ENCODE measurements around the gene ZNF132.
"Not testable (repeated sequence)": the region's sequence is repeated elsewhere in the genome, so short reads cannot be mapped to it uniquely, and the experiment has no call there.

ZNF132 gene

DNA sequence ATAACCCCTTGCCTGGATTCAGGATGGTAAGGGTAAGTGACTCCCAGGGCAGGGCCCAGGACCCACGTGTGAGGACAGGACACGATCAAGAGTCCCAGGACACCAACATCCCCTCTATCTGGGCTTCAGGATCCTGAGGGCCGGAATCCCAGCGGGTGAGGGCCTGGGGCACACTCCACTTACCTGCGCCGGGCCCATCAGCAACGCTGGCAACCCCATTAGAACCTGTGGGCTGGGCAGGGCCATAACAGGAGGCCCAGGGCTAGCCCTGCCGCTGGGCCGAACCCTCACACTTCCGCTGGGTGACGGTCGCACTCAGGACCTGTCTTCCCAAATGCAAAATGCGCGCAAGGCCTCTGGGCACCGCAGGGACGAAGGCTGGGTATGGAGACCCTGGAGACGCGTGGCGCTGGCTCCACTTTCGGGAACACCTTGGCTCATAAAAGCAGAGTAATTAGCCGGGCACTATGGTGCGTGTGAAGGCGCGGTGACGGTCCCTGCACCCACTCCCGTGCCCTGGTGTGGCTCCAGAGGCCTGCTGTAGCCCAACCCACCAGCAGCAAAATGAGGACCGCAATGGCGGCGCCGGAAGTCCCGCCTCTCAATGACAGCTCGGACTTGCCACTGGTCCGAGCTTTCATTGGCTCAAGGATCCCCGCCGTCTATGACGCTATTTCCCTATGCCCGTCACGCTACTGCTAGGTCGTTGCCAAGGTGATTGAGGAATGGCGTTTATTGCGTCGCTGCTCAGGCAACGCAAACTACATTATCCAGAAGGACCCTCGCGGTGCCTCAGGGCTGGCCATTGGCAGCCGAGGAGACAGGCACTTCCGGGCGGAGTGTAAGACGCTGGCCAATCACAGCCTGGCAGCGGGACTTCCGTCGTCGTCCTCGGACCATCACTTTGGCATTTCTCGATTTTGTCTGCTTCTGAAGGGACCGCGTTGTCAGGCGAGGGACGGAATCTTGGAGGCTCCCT lies at the start of gene ZNF132:
Gene ZNF132, minus strand, starts transcription at position 578 of the 979 bp plus-strand sequence. Its CDS starts 332 bp downstream, at position 246.
- DNase-seq = peak; percentile 97

DNA sequence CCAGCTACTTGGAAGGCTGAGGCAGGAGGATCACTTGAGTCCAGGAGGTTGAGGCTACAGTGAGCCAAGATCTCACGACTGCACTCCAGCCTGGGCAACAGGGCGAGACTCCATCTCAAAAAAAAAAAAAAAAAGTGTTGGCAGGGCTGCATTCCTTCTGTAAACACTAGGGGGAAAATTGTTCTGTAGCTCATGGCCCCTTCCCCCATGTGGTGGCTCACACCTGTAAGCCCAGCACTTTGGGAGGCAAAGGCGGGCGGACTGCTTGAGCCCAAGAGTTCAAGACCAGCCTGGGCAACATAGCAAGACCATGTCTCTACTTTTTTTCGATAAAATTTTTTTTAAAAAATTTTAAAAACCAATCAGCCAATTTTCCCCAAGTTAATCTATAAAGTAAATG lies 44.4 kb upstream of the ZNF132 start:
- not testable (repeated sequence) for DNase-seq

DNA sequence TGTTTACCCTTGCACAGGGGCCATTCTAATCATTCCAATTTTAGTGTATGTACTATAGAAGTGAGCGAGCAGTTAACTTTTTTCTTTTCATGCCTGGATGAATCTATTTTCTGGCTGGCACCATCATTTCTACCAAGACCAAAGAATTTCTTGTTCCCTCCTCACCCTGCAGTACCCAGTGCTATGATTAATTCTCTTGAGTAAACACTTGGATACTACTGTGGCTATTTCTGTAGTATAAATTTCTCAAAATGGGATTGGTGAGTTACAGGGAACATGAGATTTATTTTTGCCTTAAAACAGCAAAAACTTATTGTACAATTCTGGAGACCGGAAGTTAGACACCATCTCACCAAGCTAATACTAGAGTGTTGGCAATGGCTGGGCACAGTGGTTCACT lies 43.8 kb upstream of the ZNF132 start:
- DNase-seq = no peak

DNA sequence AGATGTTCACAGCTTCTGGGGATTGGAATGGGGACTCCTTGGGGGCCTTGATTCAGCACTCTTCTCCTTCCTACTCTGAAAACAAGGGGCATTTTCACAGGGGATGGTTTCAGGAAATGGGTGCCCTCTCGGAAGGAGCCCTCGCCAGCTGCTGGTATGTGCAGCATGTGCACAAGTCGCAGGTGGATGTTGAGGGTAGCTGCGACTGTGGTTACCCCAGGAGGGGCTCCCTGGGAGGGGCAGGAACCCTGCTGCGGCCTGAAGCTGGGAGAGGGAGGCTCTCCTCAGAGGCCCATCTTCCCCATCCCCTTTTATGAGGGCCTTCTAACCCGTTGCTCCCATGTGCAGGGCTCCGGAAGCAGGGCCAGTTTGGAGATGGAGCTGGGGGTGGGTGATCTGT lies 42.4 kb upstream of the ZNF132 start:
- DNase-seq = no peak

DNA sequence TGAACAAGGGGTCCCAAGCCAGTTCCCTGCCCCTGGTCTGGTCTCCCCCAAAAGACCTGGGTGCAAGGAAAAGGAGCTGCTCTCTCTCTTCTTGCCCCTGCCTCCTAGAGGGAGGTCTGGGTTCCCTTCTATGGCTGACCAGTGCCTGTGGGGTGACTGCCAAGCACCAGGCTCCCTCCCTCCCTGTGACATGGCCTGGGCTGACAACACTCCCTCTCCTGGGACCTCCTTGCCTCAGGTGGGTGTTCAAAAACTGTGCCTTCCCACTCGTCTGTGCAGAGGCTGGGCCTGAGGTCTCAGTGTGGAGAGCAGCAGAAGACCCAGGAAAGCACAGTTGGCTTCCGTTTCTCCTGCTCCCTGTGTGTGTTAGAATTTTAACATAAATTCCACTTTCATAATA lies 40.9 kb upstream of the ZNF132 start:
- no peak for DNase-seq

DNA sequence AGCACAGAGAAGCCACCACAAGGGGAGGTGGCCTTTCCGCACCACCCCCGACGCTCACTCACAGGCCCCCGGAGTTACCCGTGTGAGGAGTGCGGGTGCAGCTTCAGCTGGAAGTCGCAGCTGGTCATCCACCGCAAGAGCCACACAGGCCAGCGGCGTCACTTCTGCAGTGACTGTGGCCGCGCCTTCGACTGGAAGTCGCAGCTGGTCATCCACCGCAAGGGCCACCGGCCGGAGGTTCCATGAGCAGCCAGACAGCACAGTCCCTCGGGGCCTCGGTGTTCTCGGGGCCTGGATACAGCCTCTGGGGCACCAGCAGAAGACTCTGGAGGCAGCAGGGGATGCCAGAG lies 40.5 kb upstream of the ZNF132 start:
- DNase-seq = no peak

DNA sequence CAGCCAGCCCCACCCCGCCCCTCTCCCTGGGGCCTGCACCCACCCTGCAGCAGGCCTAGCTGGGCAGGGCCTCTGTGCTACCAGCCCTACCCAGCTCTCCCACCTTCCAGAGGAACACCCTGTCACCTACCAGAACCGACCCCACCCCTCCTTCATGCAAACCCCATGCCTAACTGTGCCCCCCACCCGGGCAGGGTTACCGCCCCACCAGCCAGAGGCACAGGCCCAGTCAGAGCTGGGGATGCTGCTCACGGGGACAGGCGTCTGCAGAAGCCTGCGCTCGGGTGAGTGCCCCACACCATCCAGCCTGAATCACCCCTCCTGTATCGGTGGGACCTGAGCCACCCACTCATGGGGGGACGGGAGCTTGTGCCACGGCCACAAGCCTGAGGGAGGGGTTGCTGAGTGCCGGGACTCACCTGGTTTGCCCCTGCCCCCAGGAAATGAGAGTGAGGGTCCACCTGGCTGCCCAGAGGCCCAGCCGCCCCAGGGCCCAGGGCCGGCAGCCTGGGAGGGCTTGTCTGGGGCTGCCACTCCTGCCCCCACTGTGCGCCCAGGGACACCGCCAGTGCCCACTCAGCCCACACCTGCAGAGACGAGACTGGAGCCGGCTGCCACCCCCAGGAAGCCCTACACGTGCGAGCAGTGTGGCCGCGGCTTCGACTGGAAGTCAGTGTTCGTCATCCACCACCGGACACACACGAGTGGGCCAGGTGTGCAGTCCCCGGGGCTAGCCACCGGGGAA lies 40.0 kb upstream of the ZNF132 start:
- no peak for DNase-seq

DNA sequence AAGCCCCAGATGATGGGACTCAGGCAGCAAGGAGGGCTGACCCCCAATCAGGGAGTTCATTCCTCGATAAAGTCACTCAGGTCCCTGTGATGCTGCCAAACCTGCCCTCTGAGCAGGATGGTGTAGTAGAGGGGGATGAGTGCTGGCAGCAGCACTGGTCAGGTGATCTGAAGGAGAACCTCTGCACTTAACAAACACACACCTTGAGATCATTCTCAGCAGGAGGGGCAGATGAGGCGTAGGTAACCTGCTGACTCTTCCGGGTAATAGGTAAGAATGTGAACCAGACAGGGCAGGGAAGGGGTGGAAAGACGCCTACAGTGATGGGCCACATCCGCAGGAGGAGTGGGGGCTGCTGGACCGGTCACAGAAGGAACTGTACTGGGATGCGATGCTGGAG lies 39.4 kb upstream of the ZNF132 start:
- DNase-seq = no peak

DNA sequence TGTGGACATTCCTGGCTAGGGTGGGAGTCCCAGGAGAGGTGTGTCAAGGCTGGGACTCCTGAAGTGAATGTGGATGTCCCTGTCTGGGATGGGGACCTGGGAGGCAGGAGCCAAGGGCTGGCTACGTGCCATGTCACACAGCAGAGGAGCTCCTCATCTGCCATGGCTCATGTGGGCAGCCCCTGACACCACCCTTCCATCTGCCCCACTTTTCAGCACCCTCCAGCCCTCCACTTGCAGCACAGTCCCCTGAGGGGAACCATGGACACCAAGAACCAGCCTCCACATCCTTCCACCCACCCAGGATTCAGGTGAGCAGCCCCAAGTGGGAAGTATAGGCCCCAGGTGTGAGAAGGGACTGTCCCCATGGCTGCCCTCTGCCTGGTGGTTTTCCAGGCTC lies 37.9 kb upstream of the ZNF132 start:
- DNase-seq = no peak

DNA sequence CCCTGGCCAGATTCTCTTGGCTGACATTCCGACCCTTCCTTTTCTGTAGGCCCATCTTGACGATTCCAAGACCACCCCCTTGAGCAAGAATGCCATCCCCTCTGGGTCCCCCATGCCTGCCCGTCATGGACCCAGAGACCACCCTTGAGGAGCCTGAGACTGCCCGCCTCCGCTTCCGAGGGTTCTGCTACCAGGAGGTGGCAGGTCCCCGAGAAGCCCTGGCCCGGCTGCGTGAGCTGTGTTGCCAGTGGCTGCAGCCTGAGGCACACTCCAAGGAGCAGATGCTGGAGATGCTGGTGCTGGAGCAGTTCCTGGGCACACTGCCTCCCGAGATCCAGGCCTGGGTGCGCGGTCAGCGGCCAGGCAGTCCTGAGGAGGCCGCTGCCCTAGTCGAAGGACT lies 37.2 kb upstream of the ZNF132 start:
- DNase-seq = no peak

DNA sequence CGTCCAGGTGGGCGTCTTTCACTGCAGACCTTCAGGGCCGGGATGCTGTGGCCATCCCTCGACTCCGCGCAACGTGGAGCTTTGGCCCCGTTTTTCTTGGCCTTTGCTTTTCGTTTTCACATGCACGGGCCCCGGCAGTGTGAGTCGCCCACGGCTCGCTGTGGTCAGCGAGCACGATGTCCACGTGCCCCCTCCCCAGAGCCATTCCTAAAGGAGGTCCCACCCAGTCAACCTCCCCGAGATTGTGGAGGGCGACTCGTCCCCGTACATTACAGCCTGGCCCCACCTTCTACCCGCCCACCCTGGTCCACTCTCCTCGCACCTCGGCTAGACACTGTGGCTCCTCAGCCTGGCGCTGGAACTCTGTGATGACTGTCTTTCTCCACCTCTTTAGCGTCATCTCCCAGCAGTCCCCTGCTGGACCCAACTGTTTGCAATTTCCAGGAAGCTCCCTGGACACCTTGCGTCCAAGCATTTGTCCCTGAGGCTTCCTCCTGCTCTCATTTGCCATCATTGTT lies 36.6 kb upstream of the ZNF132 start:
- DNase-seq = no peak

DNA sequence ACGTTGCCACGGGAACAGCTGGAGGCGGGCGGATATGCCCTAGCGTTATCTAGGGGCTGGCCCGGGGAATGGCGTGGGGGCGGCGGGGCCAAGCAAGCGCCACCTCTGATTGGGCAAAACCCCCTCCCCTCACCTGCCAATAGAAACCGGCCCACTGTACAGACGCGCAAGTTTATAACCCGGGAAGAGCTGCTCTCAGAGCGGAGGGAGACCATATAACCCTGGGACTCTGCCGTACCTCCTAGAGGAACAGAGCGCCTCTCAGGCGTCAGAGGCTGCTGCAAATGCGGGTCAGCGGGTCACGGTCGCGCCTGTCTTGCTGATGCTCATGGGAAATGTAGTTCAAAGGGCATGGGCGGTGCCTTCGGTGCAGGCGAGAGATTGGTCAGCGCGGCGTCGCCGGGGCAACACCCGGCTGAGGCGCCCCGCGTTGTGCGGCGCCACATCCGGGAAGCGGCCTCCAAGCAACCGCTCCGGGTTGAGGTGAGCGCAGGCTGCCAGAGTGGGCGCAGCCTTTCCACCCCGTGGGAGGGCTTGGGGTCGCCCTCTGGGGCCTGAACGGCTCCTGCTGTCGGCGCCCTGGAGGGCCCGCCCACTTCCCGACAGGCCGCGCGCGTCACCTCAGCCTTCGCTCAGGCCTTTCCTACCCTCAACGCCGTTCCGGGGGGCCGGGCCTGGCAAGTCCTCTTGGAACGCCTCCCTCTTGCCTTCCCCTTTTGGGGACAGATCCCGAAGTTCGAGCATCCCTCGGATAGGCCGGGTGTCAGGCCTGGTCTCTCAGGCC lies 36.0 kb upstream of the ZNF132 start, which contains the start of gene ZNF446:
Gene ZNF446, plus strand, starts transcription at position 639 of the 784 bp plus-strand sequence. CDS start 867 bp downstream, outside the sequence.
- peak; percentile 93 for DNase-seq

DNA sequence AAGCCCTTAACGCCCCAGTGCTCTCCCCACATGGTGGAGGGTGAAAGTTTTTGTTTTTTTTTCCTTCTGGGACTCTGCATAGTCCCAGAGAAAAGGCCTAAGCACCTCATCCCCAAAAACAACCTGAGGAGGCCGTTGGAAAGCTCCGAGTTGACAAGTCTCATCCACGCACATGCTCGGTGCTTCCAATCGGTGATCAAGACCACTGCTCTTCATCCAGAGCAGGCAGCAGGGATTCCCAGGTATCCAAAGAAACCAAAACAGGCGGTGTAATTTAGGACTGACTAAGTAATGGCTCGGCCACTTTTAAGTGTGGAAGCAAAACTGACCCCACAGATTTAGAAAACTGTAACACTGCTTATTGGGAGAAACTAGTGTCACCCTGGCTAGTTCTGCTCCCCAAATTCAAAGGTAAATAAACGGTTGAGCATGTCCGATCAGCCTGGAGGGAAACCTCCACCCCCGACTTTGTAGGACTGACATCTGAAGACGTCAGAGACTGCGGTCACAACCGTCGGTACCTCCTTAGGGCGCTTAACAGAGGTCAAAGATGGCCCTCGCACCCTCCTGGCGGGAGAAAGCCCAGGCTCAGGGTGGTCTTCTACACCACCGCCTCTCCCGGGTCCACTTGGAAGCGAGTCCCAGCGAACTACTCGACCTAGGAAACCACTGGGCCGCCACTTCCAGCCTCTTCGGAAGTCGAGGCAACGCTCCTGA lies 35.2 kb upstream of the ZNF132 start:
- DNase-seq = no peak

DNA sequence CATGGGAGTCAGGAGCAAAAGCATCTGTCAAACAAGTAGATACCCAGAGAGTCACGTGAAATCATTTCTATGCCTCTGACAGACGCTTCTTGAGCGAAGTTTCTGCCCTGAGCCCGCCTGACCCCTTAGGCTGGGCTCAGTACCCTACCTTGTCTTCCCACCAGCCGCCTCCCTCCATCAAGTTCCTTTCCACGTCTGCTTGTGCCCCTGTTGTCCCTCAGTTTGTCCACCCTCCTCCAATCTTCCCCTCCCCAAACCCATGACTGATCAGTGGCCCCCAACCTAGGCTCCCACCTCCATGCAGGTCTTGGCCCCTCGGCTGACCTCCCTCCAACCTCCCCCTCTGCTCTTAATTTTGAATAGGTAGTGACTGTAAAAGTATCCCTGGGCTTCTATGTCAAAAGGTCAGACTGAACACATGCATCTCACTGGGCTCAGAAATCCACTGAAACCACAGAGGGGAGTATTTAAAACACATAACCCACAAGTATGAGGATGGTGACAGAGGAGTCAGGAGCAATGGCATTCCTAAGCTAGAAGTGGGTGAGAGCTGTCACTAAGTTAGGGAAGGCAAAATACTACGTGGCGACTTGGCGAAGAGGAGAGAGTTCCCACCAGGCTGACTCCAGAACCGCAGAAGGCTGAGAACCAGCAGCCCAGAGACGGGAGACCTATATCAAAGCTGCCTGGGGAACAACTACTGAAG lies 34.5 kb upstream of the ZNF132 start:
- DNase-seq = no peak

DNA sequence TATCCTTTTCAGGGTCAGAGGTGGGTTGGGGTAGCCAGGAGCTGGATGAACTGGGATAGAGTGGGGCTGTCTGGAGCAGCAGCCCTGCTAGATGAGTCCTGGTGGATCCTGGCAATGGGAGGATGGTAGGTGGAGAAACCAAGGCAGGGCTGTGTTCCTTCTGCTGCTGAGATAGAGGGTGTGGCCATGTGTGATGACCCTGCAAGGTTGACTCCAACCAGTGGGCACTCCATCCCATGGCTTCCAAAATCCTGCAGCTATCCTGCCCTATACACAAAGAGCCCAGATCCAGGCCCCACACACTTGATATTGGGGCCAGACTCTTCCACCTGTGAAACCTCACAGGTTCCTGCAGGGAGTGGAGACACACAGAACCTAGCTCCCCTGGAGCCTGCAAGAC lies 33.8 kb upstream of the ZNF132 start:
- DNase-seq = no peak

DNA sequence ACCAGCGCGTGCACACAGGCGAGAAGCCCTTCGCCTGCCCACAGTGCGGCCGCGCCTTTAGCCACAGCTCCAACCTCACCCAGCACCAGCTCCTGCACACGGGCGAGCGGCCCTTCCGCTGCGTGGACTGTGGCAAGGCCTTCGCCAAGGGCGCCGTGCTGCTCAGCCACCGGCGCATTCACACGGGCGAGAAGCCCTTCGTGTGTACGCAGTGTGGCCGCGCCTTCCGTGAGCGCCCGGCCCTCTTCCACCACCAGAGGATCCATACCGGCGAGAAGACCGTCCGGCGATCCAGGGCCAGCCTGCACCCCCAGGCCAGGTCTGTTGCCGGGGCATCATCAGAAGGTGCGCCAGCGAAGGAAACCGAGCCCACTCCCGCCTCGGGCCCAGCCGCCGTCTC lies 31.8 kb upstream of the ZNF132 start:
- DNase-seq = no peak

DNA sequence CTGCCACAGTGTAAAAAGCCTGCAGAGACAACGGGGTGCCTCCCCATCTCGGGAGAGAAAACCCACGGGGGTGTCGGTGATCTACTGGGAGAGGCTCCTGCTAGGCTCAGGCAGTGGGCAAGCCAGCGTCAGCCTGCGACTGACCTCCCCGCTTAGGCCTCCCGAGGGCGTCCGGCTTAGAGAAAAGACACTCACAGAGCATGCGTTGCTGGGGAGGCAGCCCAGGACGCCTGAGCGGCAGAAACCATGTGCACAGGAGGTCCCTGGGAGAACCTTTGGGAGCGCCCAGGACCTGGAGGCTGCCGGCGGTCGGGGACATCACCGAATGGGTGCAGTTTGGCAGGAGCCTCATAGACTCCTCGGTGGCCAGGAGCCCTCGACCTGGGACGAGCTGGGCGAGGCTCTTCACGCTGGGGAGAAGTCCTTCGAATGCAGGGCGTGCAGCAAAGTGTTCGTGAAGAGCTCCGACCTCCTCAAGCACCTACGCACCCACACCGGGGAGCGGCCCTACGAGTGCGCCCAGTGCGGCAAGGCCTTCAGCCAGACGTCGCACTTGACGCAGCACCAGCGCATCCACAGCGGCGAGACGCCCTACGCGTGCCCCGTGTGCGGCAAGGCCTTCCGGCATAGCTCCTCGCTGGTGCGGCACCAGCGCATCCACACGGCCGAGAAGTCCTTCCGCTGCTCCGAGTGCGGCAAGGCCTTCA lies 31.0 kb upstream of the ZNF132 start:
- not testable (repeated sequence) for DNase-seq

DNA sequence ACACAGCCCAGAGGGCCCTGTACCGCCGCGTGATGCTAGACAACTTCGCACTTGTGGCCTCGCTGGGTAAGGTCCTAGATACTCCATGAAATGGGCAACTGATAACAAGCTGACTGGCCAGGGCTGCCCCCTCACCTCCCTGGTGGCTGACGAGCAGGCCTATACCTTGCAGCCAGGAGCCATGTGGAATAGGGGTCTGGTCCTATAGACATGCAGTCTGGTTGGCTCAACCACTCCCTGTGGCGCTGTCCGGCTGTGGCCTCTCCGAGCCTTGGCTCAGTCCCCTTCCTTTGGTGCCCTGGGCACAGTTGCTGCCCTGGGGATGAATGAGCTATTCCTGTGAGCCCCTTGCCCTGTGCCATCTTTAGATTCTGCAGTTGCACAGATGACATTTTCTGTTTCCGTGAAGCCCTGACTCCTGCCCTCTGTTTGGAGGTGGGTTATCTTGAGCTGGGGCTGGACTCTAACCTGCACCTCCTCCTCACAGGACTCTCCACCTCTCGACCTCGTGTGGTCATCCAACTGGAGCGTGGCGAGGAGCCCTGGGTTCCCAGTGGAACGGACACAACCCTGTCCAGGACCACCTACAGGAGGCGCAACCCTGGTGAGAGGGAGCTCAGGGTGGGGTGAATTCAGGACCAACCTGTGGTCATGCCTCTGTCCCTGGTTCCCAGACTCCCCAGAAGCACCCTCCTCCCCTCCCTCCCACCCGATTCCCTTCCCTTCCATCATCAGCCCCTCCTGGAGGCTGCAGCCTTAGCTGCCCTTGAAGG lies 29.5 kb upstream of the ZNF132 start:
- DNase-seq = no peak

DNA sequence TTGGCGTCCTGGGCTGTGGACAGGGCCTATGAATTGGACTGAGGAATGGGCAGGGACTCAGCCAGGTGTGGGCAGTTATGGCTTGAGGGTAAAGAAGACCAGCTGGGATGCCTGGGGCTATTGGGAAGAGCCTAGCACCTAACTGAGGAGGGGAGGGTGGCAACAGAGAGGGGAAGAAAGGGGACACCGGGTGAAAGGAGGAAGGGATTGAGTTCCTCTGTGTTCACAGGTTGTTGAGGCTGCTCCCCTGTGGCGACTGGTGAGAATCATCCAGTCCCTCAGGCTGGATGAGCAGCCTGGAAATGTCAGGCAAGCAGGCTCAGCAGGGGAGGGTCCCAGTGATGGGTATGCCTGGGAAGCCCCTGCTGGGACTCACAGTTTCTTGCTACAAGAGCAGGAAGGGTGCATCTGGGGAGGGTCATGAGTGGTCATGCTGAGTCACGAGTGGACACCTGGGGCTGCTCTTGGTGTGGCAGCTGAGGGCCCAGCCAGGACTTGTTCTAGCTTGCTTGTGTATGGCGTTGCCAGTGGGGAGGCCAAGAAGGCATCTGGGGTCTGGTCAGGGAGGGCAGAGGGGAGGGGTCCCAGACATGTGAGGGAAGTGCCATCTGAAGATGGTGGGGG lies 28.4 kb upstream of the ZNF132 start:
- no peak for DNase-seq

Measured in NCI-H510A (cell line).